Neural cell (in vitro differentiated cells): ENCODE data around the gene LARGE1. TPM values are rescaled to one million over a fixed set of nuclear protein-coding genes. Genes with fewer than 3 reads are reported as not detected.

Experiments
- H2AFZ ChIP-seq: fragments of 200-600, 300-800 bp; sonication (generic), shearing (Covaris generic); 2 replicates; pipeline ENCODE4 v1.6.0; 2014; ENCODE audit warnings: low read depth, mild to moderate bottlenecking, antibody characterized with exemption, low read length, moderate library complexity
- H3F3A ChIP-seq: fragments of 200-600 bp; shearing (Covaris generic); 2 replicates; pipeline ENCODE4 v1.6.1; 2016; ENCODE audit warnings: mild to moderate bottlenecking, moderate library complexity, mixed read lengths, antibody characterized with exemption, low read length; ENCODE audit not compliant: insufficient read depth, poor library complexity, severe bottlenecking
- H3K27ac ChIP-seq: fragments of 200-600, 300-800 bp; sonication (generic), shearing (Covaris generic); 2 replicates; pipeline ENCODE4 v1.5.1; 2014; ENCODE audit warnings: mild to moderate bottlenecking, low read length, moderate library complexity
- H3K27me3 ChIP-seq: fragments of 300-800, 200-600 bp; sonication (generic), shearing (Covaris generic); 2 replicates; pipeline ENCODE4 v1.6.0; 2014; ENCODE audit warnings: mild to moderate bottlenecking, low read depth, low read length, moderate library complexity; ENCODE audit not compliant: insufficient read depth
- H3K36me3 ChIP-seq: fragments of 300-800, 200-600 bp; sonication (generic), shearing (Covaris generic); 2 replicates; pipeline ENCODE4 v1.5.1; 2014; ENCODE audit warnings: mild to moderate bottlenecking, antibody characterized with exemption, low read length, moderate library complexity; ENCODE audit not compliant: insufficient read depth
- H3K4me2 ChIP-seq: fragments of 300-800, 200-600 bp; sonication (generic), shearing (Covaris generic); 2 replicates; pipeline ENCODE4 v1.6.0; 2014; ENCODE audit warnings: mild to moderate bottlenecking, low read length
- H3K4me3 ChIP-seq: fragments of 300-800, 200-600 bp; sonication (generic), shearing (Covaris generic); 2 replicates; pipeline ENCODE4 v1.5.1; 2014; ENCODE audit warnings: mild to moderate bottlenecking, low read length, moderate library complexity
- H3K79me2 ChIP-seq: fragments of 200-600 bp; shearing (Covaris generic); replicated peaks from 2 replicates; pipeline ENCODE4 v1.6.0; 2014; ENCODE audit warnings: mild to moderate bottlenecking, low read length, moderate library complexity; ENCODE audit not compliant: insufficient read depth
- H3K9ac ChIP-seq: fragments of 300-800, 200-600 bp; sonication (generic), shearing (Covaris generic); 2 replicates; pipeline ENCODE4 v1.6.1; 2016; ENCODE audit warnings: mild to moderate bottlenecking, low read length, mixed read lengths
- H3K9me2 ChIP-seq: fragments of 200-600 bp; shearing (Covaris generic); 2 replicates; pipeline ENCODE4 v1.6.1; 2016; ENCODE audit warnings: mild to moderate bottlenecking, low read length, mixed read lengths; ENCODE audit not compliant: insufficient read depth
- H3K9me3 ChIP-seq: fragments of 200-600, 300-800 bp; sonication (generic), shearing (Covaris generic); 2 replicates; pipeline ENCODE4 v1.6.1; 2016; ENCODE audit warnings: mild to moderate bottlenecking, mixed run types, low read length, moderate library complexity, mixed read lengths
- H4K20me1 ChIP-seq: fragments of 200-600 bp; shearing (Covaris generic); 2 replicates; pipeline ENCODE4 v1.6.1; 2016; ENCODE audit warnings: mild to moderate bottlenecking, mixed run types; ENCODE audit not compliant: insufficient read depth
- CTCF ChIP-seq: fragments of 450-650 bp; IDR thresholded peaks from 2 replicates; pipeline ENCODE4 v1.5.1; 2014; ENCODE audit warnings: antibody characterized with exemption, mild to moderate bottlenecking, moderate library complexity; ENCODE audit not compliant: poor library complexity, severe bottlenecking
- EP300 ChIP-seq: fragments of 450-650 bp; conservative IDR thresholded peaks from 2 replicates; pipeline ENCODE4 v1.6.1; 2014; ENCODE audit warnings: antibody characterized with exemption, mild to moderate bottlenecking, moderate library complexity; ENCODE audit not compliant: poor library complexity, severe bottlenecking
- EZH2 ChIP-seq: fragments of 200-600, 300-800 bp; shearing (Covaris generic), sonication (generic); IDR thresholded peaks from 2 replicates; pipeline ENCODE4 v1.6.1; 2014; ENCODE audit warnings: antibody characterized with exemption, low read length, borderline replicate concordance, mild to moderate bottlenecking; ENCODE audit not compliant: insufficient read depth, poor library complexity, severe bottlenecking
- MXI1 ChIP-seq: fragments of 450-650 bp; conservative IDR thresholded peaks from 2 replicates; pipeline ENCODE4 v1.6.1; 2014; ENCODE audit warnings: antibody characterized with exemption, mild to moderate bottlenecking; ENCODE audit not compliant: poor library complexity, severe bottlenecking
- POLR2AphosphoS5 ChIP-seq: IDR thresholded peaks from 2 replicates; pipeline ENCODE4 v1.6.1; 2012
- RAD21 ChIP-seq: fragments of 450-650 bp; conservative IDR thresholded peaks from 2 replicates; pipeline ENCODE4 v1.6.1; 2014; ENCODE audit warnings: antibody characterized with exemption, mild to moderate bottlenecking, moderate library complexity
- REST ChIP-seq: IDR thresholded peaks from 2 replicates; pipeline ENCODE4 v1.6.1; 2012; ENCODE audit warnings: borderline replicate concordance
- SMC3 ChIP-seq: fragments of 450-650 bp; conservative IDR thresholded peaks from 2 replicates; pipeline ENCODE4 v1.6.1; 2014; ENCODE audit warnings: antibody characterized with exemption, mild to moderate bottlenecking, moderate library complexity; ENCODE audit not compliant: poor library complexity
- TAF1 ChIP-seq: IDR thresholded peaks from 2 replicates; pipeline ENCODE4 v1.6.1; 2012; ENCODE audit warnings: low read depth
- polyA plus RNA-seq: library from polyadenylated mRNA; depleted of rRNA; stranded (reverse); fragments of >200 nt; gene quantifications from 2 replicates; pipeline ENCODE4 v1.2.3, GENCODE V29; 2014

LARGE1 gene
- polyA plus RNA-seq, 1 donor from 2014 or later: 27.5 TPM

- Histone ChIP-seq H4K20me1 (no peaks in the 10 kb centered on the region), H3K9me2 (no peaks in the 10 kb centered on the region), H3K9me3 (no peaks in the 10 kb centered on the region), H3F3A (no peaks in the 10 kb centered on the region), H2AFZ (no peak overlapping the region), H3K9ac (no peak overlapping the region), H3K36me3 (no peaks in the 10 kb centered on the region), H3K27ac (no peak overlapping the region), H3K4me2 (no peak overlapping the region), H3K27me3 (no peaks in the 10 kb centered on the region), H3K4me3 (no peak overlapping the region), H3K79me2 (no peaks in the 10 kb centered on the region)
- TF ChIP-seq CTCF (no peak), SMC3 (no peak), EP300 (no peak), RAD21 (no peak), MXI1 (no peak), REST (no peak), EZH2 (no peak), TAF1 (no peak), POLR2AphosphoS5 (no peak)
Observed at GRCh38 chr22:33866511-33866910, 53.8 kb downstream of the LARGE1 start.

- no peak overlapping the region for H3K27ac ChIP-seq
- H3K4me2 ChIP-seq: no peak overlapping the region
- H2AFZ ChIP-seq: no peak overlapping the region
- no peaks in the 10 kb centered on the region for H3K79me2 ChIP-seq
- no peaks in the 10 kb centered on the region for H3F3A ChIP-seq
- TF ChIP-seq CTCF: no peak
- TF ChIP-seq REST: no peak
- TF ChIP-seq EZH2: no peak
- no peak for TF ChIP-seq EP300
- no peak for TF ChIP-seq SMC3
- TF ChIP-seq MXI1: no peak
- no peak overlapping the region for H3K4me3 ChIP-seq
- H4K20me1 ChIP-seq: no peaks in the 10 kb centered on the region
- H3K9me3 ChIP-seq: no peaks in the 10 kb centered on the region
- H3K36me3 ChIP-seq: no peaks in the 10 kb centered on the region
- H3K9me2 ChIP-seq: no peaks in the 10 kb centered on the region
- H3K9ac ChIP-seq: no peak overlapping the region
- no peaks in the 10 kb centered on the region for H3K27me3 ChIP-seq
Observed at GRCh38 chr22:33865996-33866395, 54.3 kb downstream of the LARGE1 start.
